DOHH2 (cell line): ENCODE measurements around the gene KBTBD3.

Experiments used
- EZH2phosphoT487 ChIP-seq: fragments of 200-600 bp; sonication (generic); IDR thresholded peaks from 2 replicates; pipeline ENCODE4 v1.6.1; 2017; ENCODE audit warnings: borderline replicate concordance, mild to moderate bottlenecking, antibody characterized with exemption, low read length, moderate library complexity, mixed read lengths
- TF ChIP-seq, protein P1 (sequence below): fragments of 200-600 bp; sonication (generic); IDR thresholded peaks from one replicate; pipeline ENCODE4 v1.5.1; 2014; ENCODE audit warnings: antibody characterized with exemption, mild to moderate bottlenecking, low read depth, low read length; ENCODE audit not compliant: poor library complexity, severe bottlenecking

DNA sequence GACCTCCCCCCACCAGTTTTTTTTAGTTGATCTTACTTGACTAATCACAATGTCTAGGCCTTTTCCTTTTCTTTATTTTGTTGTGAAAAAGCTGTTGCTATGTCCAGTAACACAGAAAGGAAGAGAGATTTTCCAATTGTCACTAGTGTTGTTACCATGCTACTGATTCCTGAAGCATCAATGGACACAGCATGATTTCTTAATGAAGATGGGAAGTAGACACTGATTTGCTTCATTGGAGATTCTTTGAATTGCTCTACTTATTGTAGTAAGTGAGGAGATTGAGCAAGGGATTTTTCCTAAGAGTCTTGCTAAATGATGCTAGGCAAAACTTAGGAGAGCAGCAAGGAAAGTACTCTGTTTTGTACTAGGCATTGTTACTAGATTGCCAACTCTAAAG, 4.9 kb upstream of the KBTBD3 start:
- TF ChIP-seq, protein P1, sequence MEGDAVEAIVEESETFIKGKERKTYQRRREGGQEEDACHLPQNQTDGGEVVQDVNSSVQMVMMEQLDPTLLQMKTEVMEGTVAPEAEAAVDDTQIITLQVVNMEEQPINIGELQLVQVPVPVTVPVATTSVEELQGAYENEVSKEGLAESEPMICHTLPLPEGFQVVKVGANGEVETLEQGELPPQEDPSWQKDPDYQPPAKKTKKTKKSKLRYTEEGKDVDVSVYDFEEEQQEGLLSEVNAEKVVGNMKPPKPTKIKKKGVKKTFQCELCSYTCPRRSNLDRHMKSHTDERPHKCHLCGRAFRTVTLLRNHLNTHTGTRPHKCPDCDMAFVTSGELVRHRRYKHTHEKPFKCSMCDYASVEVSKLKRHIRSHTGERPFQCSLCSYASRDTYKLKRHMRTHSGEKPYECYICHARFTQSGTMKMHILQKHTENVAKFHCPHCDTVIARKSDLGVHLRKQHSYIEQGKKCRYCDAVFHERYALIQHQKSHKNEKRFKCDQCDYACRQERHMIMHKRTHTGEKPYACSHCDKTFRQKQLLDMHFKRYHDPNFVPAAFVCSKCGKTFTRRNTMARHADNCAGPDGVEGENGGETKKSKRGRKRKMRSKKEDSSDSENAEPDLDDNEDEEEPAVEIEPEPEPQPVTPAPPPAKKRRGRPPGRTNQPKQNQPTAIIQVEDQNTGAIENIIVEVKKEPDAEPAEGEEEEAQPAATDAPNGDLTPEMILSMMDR: no peak
- TF ChIP-seq EZH2phosphoT487: no peak
